HTR-8/SVneo (cell line): ENCODE results near the gene FCHSD2.
"Not testable (repeated sequence)": the region's sequence is repeated elsewhere in the genome, so short reads cannot be mapped to it uniquely, and the experiment has no call there.

Source experiments
- DNase-seq: peaks from one replicate; pipeline ENCODE4 v3.0.0; 2011; ENCODE audit warnings: low spot score, mixed read lengths; ENCODE audit not compliant: insufficient read length
- FAIRE-seq: peaks from 2 replicates; lab custom pipeline; 2011; peaks lifted over from hg19 to GRCh38; lab: Jason Lieb, UNC

The FCHSD2 gene

DNA sequence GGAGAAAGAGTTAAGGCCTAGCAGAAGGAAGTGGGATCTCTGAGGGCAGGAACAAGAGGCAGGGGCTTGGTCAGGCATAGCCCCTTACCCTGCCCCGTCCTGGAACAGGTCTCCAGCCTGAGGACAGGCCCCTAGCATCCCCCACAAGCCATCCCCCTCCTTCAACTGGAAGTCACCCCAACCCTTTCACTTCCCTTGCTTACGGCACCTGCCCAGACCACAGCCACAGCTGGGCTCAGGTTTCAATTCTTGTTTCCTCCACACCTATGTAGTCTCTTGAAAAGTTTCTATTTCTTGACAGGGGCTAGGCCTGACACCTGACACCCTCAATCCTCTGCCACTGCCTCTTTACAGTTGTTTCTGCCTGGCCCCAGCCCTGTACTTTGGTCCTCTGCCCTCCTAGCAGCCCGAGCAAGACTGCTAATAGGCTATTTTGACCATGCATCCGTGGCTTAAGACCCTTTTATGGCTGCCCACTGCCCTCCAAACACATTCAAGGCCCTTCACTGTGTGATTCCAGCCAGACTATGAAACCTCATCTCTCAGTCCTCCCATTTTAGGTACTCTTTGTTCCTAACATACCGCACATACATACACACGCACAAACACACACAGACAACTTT is 10.9 kb upstream of the FCHSD2 start:
- FAIRE-seq (no peak), DNase-seq (no peak)

- FAIRE-seq: no peak
- DNase-seq: no peak
Observed at GRCh38 chr11:73152086-73152853, 10.2 kb upstream of the FCHSD2 start.

DNA sequence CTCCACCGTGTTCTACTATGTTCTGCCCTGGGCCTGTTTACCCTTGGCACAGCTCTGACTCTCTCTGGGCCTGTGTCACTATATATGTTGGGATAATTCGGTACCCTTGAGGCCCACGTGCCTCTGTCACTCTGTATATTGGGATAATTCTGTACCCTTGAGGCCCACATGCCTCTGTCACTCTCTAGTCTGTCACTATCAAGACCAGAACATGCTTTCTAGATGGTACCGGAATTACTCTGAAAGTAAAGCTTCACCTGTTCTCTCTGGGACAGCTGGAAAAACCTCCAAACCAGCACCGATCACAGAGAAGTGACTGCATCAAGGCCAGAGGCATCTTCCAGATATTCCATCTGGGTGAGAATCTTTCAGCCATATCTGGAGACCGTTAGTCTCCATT is 9.3 kb upstream of the FCHSD2 start:
- no peak for DNase-seq
- FAIRE-seq: no peak

- DNase-seq: no peak
- no peak for FAIRE-seq
Observed at GRCh38 chr11:73149105-73149504, 7.0 kb upstream of the FCHSD2 start.

GRCh38 chr11:73147771-73148681 is 5.9 kb upstream of the FCHSD2 start:
- FAIRE-seq (no peak), DNase-seq (no peak)

GRCh38 chr11:73145986-73146575 is 4.0 kb upstream of the FCHSD2 start:
- no peak for DNase-seq

DNA sequence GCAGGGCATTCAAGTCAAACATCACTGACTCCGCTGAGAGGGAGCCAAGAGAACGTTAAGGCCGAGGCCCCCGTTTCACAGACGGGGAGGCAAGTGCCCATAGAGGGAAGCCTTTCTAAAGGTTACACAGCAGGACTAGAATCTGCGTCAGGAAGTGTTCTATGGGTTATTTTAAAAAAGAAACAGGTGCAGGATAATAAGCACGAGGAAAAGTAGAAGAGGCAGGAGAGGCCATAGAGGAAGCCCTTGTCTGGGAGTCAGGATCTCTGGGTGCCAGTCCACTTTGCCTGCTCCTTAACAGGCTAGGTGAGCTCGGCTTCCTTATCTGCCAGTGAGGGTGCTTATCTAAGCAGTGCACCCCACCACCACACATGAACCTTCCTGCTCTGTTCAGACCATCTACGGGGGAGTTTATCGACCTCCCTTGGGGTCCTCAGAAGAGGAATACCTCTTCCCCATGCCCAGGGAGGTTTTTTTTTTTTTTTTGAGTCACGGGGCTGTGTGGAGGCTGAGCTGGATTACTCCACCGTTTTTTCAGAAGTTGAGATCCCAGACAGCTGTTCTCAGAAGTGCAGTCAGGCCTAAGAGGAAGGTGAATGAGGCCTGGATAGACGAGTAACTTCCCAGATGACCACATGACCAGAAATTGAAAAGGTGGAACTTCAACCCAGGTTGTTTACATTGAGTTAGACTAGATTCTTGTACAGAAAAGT is 1.2 kb upstream of the FCHSD2 start:
- DNase-seq: no peak
- no peak for FAIRE-seq

More at GRCh38 chr11:73145986-73146575, 4.0 kb upstream of the FCHSD2 start:
- FAIRE-seq: no peak

- FAIRE-seq: no peak
- peak; percentile 62 for DNase-seq
Observed at GRCh38 chr11:73141309-73142127, 600 bp downstream of the FCHSD2 start.

DNA sequence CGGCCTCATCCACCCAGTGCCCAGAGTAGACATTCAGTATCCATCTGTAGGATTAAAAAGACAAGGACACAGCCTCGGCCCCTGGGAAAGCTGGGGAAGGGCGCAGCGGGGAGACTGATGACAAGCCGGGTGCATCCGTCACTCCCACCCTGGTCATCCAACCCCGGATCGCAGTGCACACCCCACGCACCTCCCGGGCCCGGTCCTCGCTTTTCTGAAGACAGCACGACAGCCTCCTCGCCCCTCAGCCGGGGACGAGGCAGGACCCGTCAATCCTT is 1.1 kb downstream of the FCHSD2 start:
- peak; percentile 28 for DNase-seq
- no peak for FAIRE-seq

GRCh38 chr11:73140213-73141030 is 1.7 kb downstream of the FCHSD2 start:
- DNase-seq (peak; percentile 46), FAIRE-seq (no peak)

DNA sequence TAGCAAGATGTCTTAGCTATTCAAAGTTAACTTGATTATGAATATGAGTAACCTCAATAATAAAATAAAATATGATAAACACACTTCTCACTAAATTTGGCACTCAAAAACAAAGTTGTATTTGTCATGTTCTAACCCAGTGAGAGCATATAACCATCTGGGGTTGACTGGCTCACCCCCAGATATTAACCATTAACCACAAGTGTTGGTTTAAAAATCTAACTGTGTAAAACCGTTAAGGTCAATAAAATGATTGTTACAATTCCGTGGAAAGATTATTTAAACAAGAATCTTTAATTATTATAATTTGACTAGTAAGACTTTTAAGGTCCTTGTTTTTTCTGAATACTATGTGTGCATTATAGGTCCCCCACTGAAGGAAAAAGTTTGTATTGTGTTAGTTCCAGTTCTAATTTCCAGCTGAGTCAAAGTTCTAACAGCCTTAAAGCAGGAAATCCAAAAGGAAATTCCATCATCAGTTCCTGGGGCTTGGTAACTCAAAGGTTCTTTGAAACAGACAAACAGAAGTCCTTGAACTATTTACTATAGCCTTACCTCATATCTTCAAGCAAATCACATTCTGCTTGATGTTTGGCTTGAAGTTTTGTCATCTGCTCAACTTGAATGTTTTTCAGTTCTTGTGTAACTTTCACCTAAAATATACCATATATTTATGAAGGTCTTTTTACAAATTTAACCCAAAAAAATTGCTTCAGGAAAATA is 2.5 kb downstream of the FCHSD2 start:
- DNase-seq (no peak), FAIRE-seq (no peak)

- FAIRE-seq (no peak), DNase-seq (no peak)
Observed at GRCh38 chr11:73137944-73138274, 4.2 kb downstream of the FCHSD2 start.

DNA sequence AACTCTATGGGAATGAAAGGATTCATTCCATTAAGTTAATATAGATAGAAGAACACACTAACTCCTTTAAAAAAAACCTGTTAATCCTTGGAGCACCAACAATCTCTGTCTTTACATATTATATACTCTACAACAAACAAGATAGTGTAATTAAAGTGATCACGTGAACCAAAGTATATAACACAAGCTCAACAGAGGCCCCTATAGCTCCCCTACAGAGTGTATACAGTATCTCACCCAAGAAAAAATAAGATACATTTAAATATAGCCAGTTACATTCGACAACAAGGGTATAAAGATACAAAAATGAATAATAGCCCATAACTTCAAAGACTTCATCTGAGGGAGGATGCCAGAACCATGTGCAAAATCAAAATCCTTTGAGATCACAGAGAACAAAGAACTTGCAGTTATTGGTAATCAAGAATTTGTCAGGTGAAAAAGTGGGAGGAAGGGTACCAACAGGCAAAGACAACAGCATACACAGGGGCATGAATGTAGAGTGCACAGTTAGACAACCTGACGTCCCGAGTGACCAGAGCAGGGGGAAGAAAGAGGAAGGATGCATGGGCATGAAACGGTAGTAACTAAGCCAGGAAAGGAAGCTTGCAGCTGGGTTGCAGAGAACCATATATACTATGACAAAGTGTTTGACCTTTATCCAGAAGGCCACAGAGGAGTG is 4.7 kb downstream of the FCHSD2 start:
- DNase-seq (no peak), FAIRE-seq (no peak)

- FAIRE-seq, DNase-seq: not testable (repeated sequence)
Observed at GRCh38 chr11:73136722-73137121, 5.4 kb downstream of the FCHSD2 start.

DNA sequence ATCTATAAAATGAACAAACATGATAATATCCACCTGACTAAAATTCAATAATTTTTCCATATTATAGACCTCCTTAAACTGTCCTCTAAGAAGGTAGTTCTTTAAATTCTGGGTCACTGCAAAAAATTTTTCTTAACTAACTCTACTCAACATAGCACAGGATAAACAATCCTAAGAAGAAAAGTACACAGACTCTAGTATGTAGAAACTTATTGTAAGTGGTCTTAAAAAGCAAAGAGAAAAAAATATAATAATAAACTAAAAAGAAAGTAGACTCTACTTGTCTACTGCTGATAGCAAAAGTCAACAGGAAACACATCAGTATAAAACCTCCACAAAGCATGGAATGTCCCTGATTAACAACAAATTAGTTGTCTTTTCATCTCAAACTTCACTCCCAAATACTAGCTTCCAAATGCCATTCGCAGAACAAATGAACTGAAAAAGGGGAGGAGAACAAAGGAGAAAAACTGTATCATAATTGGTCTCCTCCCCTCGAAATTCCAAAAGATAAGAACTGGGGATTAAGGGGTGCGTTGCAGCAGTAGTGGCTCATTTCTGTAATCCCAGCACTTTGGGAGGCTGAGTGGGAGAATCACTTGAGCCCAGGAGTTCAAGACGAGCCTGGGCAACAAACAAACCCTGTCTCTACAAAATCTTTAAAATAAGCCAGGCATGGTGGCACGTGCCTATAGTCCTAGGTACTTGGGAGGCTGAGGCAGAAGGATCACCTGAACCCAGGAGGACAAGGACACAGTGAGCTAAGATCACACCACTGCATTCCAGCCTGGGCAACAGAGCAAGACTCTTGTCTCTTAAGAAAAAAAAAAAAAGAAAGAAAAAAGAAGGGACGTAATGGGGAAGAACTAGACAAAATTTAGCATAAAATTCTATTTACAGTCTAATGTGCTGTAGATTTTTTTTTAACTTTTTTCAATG is 6.5 kb downstream of the FCHSD2 start:
- FAIRE-seq (no peak), DNase-seq (no peak)

GRCh38 chr11:73132349-73132748 is 9.8 kb downstream of the FCHSD2 start:
- not testable (repeated sequence) for DNase-seq, FAIRE-seq
